Body of pancreas (tissue), 4 donors: ENCODE measurements around the gene GAN. TPM values are rescaled to one million over a fixed set of nuclear protein-coding genes. Genes with fewer than 3 reads are reported as not detected.
"Not testable (repeated sequence)": the region's sequence is repeated elsewhere in the genome, so short reads cannot be mapped to it uniquely, and the experiment has no call there.

ENCODE experiments used
- ATAC-seq: fragments of 150-250 bp; one replicate; pipeline ENCODE4 v1.9.1; 2016
- DNase-seq, 4 donors: peaks; one replicate each; pipeline ENCODE4 v3.0.0-alpha.2; 2019
- H3K27ac ChIP-seq, 4 donors: fragments of 200-600 bp; sonication (generic); 1 replicate in 3 of 4; 2 replicates in 1 of 4; pipeline versions ENCODE4 v1.5.1 to v1.6.1; 2016 to 2019; ENCODE audit warnings: mild to moderate bottlenecking in 1 of 4, mixed read lengths in 1 of 4, moderate library complexity in 1 of 4
- H3K27me3 ChIP-seq, 2 donors: fragments of 200-600 bp; sonication (generic); one replicate each; pipeline ENCODE4 v1.6.0; 2016; ENCODE audit warnings: mild to moderate bottlenecking in 1 of 2
- H3K36me3 ChIP-seq, 2 donors: fragments of 200-600 bp; sonication (generic); replicated peaks in 1 of 2; 2 replicates each; pipeline ENCODE4 v1.5.1; 2016; ENCODE audit warnings: low read depth in 2 of 2; ENCODE audit not compliant: insufficient read depth in 1 of 2
- H3K4me1 ChIP-seq: fragments of 200-600 bp; sonication (generic); one replicate; pipeline ENCODE4 v1.6.0; 2016
- H3K4me3 ChIP-seq, 2 donors: fragments of 200-600 bp; sonication (generic); 1 replicate in 1 of 2; 2 replicates in 1 of 2; pipeline ENCODE4 v1.5.1; 2016 to 2019
- H3K9me3 ChIP-seq, 3 donors: fragments of 200-600 bp; sonication (generic); 1 replicate in 2 of 3; 2 replicates in 1 of 3; pipeline ENCODE4 v1.5.1; 2016
- CTCF ChIP-seq, 7 experiments: fragments of 450-650 bp in 4 of 7; fragments of 200-600 bp in 3 of 7; sonication (generic) in 3 of 7; IDR thresholded peaks; one replicate each; pipeline ENCODE4 v1.5.1; 2016 to 2019; ENCODE audit warnings: antibody characterized with exemption in 7 of 7
- POLR2A ChIP-seq, 3 donors: fragments of 450-650 bp; IDR thresholded peaks; one replicate each; pipeline ENCODE4 v1.6.1; 2016; ENCODE audit warnings: antibody characterized with exemption in 3 of 3, mild to moderate bottlenecking in 2 of 3
- WGBS, 2 donors: methylation state at CpG; one replicate each; pipeline ENCODE4 v1.1.5; 2017; 5-methylcytosine and 5-hydroxymethylcytosine counted together
- intact Hi-C: fragments of 100-400 bp; cut with DNase I; formaldehyde crosslinking; loops from one replicate; pipeline ENCODE4 v1.15.1; 2023
- total RNA-seq, 2 donors: library from RNA; depleted of rRNA; stranded (reverse); fragments of >200 nt; gene quantifications; one replicate each; pipeline ENCODE4 v1.1.0, GENCODE V29; 2016

GAN gene
- total RNA-seq, 2 donors from 2014 or later = 3.6 to 4.9 TPM

DNA sequence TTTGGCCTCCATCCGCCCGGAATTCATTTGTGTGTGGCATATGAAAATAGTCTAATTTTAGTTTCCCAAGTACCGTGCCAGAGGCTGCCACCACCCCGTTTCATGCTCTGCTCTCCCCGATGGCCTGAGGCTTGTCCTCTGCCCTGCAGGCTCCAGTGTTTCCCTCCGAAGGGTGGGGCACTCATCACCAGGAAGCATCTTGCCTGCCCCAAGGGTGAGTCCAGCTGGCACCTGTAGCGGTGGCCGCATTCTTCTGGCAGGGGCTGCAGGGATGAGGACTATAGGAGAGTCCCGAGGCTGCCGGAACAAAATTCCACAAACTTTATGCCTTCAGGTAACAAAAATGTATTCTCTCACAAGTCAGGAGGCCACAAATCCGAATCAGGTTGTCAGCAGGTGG, 106.8 kb downstream of the GAN start:
- Histone ChIP-seq H3K4me3 (no peak overlapping the region), H3K27me3 (no peaks in the 10 kb centered on the region), H3K9me3 (no peaks in the 10 kb centered on the region), H3K4me1 (no peaks in the 10 kb centered on the region), H3K36me3 (no peaks in the 10 kb centered on the region), H3K27ac (no peak overlapping the region)
- ATAC-seq (no peak), DNase-seq (no peak)
- intact Hi-C loops = no loop called here
- TF ChIP-seq CTCF (IDR thresholded peaks at IDR 0.05) = no peak
- TF ChIP-seq POLR2A (IDR thresholded peaks at IDR 0.05) = no peak
- WGBS, 2 donors = 84 to 87% methylated on average over 8 to 11 of the region's 11 CpGs

DNA sequence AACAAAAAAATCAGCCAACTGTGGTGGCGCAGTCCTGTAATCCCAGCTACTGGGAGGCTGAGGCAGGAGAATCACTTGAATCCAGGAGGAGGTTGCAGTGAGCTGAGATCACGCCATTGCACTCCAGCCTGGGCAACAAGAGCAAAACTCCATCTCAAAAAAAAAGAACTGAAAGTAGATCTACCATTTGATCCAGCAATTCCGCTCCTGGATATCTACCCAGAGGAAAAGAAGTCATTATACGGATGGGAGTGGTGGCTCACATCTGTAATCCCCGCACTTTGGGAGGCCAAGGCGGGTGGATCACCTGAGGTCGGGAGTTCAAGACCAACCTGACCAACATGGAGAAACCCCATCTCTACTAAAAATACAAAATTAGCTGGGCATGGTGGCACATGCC, 107.4 kb downstream of the GAN start:
- ATAC-seq, DNase-seq, H3K27ac ChIP-seq, intact Hi-C loops, H3K4me1 ChIP-seq, H3K4me3 ChIP-seq, H3K9me3 ChIP-seq, H3K27me3 ChIP-seq, H3K36me3 ChIP-seq: not testable (repeated sequence)
- WGBS, 2 donors = 88 to 95% methylated on average over 7 of the region's 7 CpGs

- ATAC-seq = no peak
- TF ChIP-seq CTCF (IDR thresholded peaks at IDR 0.05) (no peak), POLR2A (IDR thresholded peaks at IDR 0.05) (no peak)
These were observed 110.0 kb downstream of the GAN start for GRCh38 chr16:81424771-81425170.

GRCh38 chr16:81427219-81427618, 112.5 kb downstream of the GAN start:
- Histone ChIP-seq H3K9me3 (no peaks in the 10 kb centered on the region), H3K4me1 (peaks cover 7% of the 10 kb centered on the region), H3K4me3 (no peak overlapping the region), H3K27ac (no peak overlapping the region), H3K27me3 (no peaks in the 10 kb centered on the region), H3K36me3 (no peaks in the 10 kb centered on the region)
- 69 to 79% methylated on average over 6 of the region's 6 CpGs for WGBS, 2 donors
- no peak for ATAC-seq
- no peak for DNase-seq
- TF ChIP-seq POLR2A (IDR thresholded peaks at IDR 0.05) (no peak), CTCF (IDR thresholded peaks at IDR 0.05) (no peak)
- intact Hi-C loops = no loop called here

More at GRCh38 chr16:81424771-81425170, 110.0 kb downstream of the GAN start:
- Histone ChIP-seq H3K27ac (no peak overlapping the region), H3K4me3 (no peak overlapping the region), H3K4me1 (peaks cover 7% of the 10 kb centered on the region), H3K9me3 (no peaks in the 10 kb centered on the region), H3K27me3 (no peaks in the 10 kb centered on the region), H3K36me3 (no peaks in the 10 kb centered on the region)
- WGBS, 2 donors = 15 to 21% methylated on average over 1 of the region's 1 CpG
- intact Hi-C loops = no loop called here
- peak in 1 of 4 donors; percentile 27 for DNase-seq

- DNase-seq = peak; percentile 75 to 89 (median 82)
- Histone ChIP-seq H3K9me3 (no peaks in the 10 kb centered on the region), H3K27me3 (no peaks in the 10 kb centered on the region), H3K36me3 (no peaks in the 10 kb centered on the region), H3K4me1 (peaks cover 7% of the 10 kb centered on the region), H3K27ac (no peak overlapping the region), H3K4me3 (no peak overlapping the region)
- 24 to 30% methylated on average over 3 of the region's 3 CpGs for WGBS, 2 donors
- peak; percentile 85 for ATAC-seq
- TF ChIP-seq CTCF (IDR thresholded peaks at IDR 0.05) = peak; percentile 56 to 75 (median 68)
- no peak for TF ChIP-seq POLR2A (IDR thresholded peaks at IDR 0.05)
- intact Hi-C loops = no loop called here
These were observed 114.3 kb downstream of the GAN start for GRCh38 chr16:81429045-81429521.
